Gastroesophageal sphincter (tissue), 3 donors: Measurements from ENCODE around the gene EP300.

Source experiments
- EP300 ChIP-seq: sonication (generic); formaldehyde crosslinking; IDR thresholded peaks from one replicate; pipeline ENCODE4 v1.6.1; 2017; ENCODE audit warnings: antibody characterized with exemption, mild to moderate bottlenecking
- POLR2A ChIP-seq, 2 donors: fragments of 450-650 bp; IDR thresholded peaks; one replicate each; pipeline ENCODE4 v1.6.1; 2017; ENCODE audit warnings: antibody characterized with exemption in 2 of 2, mild to moderate bottlenecking in 2 of 2, moderate library complexity in 1 of 2
- POLR2AphosphoS5 ChIP-seq: sonication (generic); formaldehyde crosslinking; IDR thresholded peaks from one replicate; pipeline ENCODE4 v1.6.1; 2017; ENCODE audit warnings: antibody characterized with exemption
- TF ChIP-seq, protein P1 (sequence below), 4 experiments: fragments of 200-600 bp in 2 of 4; fragments of 450-650 bp in 2 of 4; sonication (generic) in 1 of 4; IDR thresholded peaks; one replicate each; pipeline ENCODE4 v1.5.1; 2017 to 2019; ENCODE audit warnings: antibody characterized with exemption in 4 of 4, mild to moderate bottlenecking in 2 of 4, moderate library complexity in 2 of 4

DNA sequence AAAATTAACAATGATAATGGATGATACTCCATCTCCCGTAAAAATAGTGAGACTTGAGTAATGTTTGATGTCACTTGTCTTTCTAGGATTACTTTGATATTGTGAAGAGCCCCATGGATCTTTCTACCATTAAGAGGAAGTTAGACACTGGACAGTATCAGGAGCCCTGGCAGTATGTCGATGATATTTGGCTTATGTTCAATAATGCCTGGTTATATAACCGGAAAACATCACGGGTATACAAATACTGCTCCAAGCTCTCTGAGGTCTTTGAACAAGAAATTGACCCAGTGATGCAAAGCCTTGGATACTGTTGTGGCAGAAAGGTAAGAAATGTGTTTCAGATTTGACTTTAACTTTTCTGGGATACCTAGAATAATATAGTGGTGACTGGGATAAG, 64.7 kb downstream of the EP300 start:
- TF ChIP-seq, protein P1, sequence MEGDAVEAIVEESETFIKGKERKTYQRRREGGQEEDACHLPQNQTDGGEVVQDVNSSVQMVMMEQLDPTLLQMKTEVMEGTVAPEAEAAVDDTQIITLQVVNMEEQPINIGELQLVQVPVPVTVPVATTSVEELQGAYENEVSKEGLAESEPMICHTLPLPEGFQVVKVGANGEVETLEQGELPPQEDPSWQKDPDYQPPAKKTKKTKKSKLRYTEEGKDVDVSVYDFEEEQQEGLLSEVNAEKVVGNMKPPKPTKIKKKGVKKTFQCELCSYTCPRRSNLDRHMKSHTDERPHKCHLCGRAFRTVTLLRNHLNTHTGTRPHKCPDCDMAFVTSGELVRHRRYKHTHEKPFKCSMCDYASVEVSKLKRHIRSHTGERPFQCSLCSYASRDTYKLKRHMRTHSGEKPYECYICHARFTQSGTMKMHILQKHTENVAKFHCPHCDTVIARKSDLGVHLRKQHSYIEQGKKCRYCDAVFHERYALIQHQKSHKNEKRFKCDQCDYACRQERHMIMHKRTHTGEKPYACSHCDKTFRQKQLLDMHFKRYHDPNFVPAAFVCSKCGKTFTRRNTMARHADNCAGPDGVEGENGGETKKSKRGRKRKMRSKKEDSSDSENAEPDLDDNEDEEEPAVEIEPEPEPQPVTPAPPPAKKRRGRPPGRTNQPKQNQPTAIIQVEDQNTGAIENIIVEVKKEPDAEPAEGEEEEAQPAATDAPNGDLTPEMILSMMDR (IDR thresholded peaks at IDR 0.05), result no peak
- no peak for TF ChIP-seq POLR2A (IDR thresholded peaks at IDR 0.05)
- no peak for TF ChIP-seq POLR2AphosphoS5
- TF ChIP-seq EP300, result no peak
